M059J (cell line): ENCODE results near the gene FDXR. TPM values are rescaled to one million over a fixed set of nuclear protein-coding genes. Genes with fewer than 3 reads are reported as not detected.
"Not testable (repeated sequence)": the region's sequence is repeated elsewhere in the genome, so short reads cannot be mapped to it uniquely, and the experiment has no call there.

Experiments used
- DNase-seq: peaks from one replicate; pipeline ENCODE4 v3.0.0-alpha.2; 2012; ENCODE audit warnings: low read depth
- total RNA-seq: library from RNA; depleted of rRNA; stranded (reverse); fragments of >200 nt; shearing (Covaris generic); gene quantifications from 2 replicates; pipeline ENCODE4 v1.2.3, GENCODE V29; 2014

Gene FDXR
- total RNA-seq, 1 experiment from 2014 or later: 6.5 TPM

DNA sequence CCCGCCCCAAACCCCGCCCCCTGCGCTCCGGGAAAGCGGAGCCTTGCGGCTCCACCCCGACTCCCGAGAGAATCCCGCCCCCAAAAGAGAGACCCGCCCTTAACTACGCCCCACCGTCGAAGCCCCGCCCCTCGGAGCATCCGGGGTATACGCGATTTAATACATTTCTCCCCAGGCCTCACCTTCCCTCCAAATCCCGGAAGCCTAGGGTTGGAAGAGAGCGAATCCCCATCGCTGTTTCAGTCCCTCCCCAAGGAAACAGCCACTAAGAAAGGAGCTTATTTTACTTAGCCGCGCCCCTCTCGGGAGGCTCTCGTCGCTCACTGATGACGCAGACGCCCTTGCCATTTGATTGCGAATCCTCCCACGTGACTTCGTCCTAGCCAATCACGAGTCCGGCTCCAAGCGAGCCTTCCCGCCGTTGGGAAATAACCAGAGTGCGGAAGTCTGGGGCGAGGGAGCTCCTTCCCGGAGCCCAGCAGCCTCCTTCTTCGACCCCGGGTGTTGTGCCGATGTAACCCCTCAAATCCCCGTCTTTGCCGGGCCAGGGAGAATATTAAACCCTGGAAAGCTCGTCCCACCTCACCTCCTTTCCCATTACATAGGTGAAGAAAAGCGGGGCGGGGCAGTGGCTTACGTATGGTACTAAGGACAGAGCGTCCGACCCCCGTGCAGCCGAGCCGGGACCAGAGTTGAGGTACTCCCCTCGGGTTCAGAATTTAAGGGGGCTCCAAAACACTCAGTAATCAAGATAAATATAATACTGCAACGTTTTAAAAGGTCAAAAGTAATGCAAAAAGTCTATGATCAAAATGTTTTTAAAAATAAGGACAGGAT is 461 bp upstream of the FDXR start:
- peak; percentile 99 for DNase-seq

- DNase-seq: no peak
Observed at GRCh38 chr17:74871356-74872076, 1.3 kb downstream of the FDXR start.

- DNase-seq: peak; percentile 70
Observed at GRCh38 chr17:74870512-74870911, 2.3 kb downstream of the FDXR start.

DNA sequence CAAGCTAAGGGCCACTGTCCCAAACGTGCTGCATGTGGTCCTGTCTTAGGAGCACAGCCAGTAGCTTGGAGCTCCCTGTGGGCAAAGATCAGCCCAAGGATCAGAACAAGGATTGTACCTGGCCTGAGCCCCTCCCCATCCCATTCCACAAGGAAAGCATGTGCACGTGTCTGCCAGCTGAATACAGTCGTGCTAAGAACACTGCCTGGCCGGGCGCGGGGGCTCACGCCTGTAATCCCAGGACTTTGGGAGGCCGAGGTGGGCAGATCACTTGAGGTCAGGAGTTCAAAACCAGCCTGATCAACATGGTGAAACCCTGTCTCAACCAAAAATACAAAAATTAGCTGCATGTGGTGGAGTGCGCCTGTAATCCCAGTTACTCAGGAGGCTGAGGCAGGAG is 2.8 kb downstream of the FDXR start:
- DNase-seq: not testable (repeated sequence)

DNA sequence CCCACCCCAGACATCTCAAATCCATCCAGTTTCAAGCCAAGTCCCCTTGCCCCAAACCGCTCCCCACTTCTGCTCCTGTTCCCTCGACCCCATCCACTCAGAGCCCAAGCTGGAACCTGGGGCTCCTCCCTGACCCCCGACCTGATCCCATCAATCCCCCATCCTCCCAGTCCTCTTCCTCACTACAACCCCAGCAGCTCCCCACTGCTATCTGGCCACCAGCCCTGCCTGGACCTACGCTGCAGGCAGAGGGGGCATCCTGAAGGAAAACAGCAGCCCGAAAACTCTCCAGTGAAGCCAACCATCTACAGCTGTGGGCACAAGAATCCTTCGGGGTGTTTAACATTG is 3.9 kb downstream of the FDXR start:
- DNase-seq: no peak

- no peak for DNase-seq
Observed at GRCh38 chr17:74868251-74868907, 4.4 kb downstream of the FDXR start.

DNA sequence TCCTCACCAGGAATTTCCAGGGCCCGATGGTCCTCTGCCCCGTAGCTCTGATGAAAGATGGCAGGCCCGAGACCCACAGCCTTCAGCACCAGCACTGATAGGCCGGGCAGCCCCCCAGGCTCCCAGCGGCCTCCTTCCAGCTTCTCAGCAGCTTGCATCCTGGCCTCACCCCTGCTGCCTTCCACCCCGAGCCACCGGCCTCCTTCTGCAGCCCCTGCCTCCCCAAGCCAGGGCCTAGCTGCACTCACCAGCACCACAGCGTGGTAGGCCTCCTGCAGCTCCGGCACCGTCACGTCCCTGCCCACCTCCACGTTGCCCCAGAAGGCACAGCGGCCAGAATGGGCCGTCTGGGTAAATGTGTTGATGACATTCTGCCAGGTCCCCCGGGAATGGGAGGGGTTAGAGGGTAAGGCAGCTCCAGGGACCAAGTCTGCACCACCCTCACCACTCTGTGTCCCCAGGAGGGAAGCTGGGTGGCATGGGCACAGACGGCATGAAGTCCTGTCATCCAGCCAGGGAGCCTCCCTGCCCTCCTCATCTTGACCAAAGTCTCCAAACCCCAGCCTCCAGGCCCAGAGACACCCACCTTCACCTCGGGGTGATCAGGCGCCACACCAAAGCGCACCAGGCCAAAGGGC is 6.5 kb downstream of the FDXR start:
- no peak for DNase-seq

DNA sequence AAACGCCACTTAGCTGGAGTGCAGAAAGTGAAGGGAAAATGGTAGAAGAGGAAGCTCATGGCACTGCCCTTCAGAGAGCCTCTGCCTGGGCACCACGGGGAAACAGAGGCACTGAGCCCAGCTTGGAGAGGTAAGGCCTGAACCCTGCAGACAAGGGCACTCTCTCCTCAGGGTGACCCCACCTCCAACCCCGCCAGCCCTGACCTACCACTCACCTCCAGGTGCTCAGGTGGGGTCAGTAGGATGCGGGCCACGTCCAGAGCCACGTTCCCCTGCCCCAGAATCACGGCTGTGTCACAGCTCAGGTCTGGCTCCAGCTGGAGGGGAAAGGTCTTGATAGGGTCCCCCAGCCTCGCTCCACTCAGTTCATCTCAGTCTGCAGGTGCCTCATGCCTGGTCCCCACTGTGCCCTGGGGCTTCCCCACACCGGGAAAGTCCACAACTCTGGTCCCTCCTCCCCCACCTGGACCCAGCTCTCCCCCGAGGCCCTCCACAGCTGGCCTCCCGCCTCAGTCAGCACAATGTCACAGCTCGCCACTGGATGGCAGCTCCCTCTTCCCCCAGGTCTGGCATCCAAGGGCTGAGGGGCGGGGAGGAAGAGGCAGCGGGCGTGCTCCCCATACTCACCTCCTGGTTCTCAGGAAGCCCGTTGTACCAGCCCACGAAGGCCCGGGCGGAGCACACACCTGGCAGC is 7.1 kb downstream of the FDXR start:
- DNase-seq: no peak

- peak; percentile 47 for DNase-seq
Observed at GRCh38 chr17:74864866-74865395, 7.9 kb downstream of the FDXR start.

GRCh38 chr17:74864297-74864865 is 8.4 kb downstream of the FDXR start:
- no peak for DNase-seq

DNA sequence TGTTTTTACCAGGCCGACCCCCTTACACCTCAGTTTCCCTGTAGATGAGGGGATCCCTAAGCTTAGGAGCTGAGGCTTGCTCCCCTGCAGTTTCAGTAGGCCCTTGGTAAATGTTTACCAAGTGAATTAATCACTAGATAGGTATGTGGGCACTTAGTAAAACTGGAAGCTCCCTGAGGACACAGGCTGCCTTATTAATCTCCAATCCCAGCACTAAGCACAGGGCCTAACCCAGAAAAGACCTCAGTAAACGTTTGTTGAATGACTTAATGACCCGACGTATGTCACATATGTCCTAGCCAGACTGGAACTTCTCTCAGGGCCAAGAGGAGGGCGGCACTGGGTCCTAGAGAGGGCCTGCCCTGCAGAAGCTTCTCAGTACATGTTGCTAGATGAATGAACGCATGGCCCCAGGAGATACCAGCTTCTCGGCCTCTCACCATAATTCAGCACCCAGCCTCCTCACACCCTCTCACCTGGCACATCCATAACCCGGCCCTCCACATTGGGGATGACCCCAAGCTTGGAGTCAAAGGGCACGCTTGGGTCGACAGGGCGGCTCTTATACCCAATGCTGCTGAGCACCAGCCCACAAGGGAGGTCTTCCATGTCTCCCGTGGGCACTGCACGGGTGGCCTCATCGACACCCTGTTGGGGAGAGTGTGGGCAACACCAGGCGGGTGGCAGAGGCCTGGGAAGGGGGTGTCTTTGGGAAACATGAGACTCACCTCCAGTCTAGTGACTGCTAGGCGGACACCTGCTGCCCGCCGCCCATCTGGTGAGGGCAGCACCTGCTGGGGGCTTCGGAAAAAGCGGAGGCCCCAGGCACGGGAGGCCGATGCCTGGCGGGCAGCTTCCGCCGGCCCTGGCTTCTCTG is 9.1 kb downstream of the FDXR start:
- DNase-seq: no peak

GRCh38 chr17:74862919-74863318 is 9.9 kb downstream of the FDXR start:
- no peak for DNase-seq

DNA sequence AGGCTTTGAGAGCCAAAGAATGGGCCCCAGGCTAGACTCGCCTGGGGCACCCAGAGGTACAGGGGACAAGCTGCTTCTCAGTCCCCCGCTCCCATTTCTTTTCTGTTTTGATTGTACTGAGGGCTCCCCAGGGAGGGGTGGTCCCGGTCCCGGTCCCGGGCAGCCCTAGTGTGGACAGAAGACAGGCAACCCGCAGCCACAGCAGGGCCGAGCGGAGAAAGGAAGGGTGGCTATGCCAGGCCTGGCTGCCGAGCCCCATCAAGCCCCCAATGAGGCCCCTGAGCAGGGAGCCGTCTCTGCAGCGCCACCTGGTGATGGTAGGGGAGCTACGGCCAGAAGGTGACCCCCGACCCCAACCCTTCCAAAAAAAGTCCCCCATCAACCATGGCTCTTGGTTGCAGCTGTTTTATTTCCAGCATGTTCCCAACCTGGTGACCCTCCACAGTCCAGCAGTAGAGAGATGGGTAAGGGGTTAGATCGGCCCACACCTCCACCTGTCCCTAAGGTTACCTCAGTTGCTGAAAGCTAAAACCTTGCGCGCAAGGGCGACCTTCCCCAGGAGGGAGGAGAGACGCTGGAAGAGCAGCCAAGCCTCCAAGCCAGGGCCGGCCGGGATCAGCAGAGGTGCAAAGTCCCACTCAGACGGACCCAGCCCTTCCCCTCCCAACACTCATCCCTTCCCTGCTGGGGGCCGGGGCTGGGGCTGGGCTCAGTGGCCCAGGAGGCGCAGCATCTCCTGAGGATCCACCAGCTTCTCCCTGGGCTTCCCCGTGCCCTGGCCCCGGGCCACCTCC is 10.5 kb downstream of the FDXR start:
- peak; percentile 53 for DNase-seq

- no peak for DNase-seq
Observed at GRCh38 chr17:74861662-74862107, 11.1 kb downstream of the FDXR start.

DNA sequence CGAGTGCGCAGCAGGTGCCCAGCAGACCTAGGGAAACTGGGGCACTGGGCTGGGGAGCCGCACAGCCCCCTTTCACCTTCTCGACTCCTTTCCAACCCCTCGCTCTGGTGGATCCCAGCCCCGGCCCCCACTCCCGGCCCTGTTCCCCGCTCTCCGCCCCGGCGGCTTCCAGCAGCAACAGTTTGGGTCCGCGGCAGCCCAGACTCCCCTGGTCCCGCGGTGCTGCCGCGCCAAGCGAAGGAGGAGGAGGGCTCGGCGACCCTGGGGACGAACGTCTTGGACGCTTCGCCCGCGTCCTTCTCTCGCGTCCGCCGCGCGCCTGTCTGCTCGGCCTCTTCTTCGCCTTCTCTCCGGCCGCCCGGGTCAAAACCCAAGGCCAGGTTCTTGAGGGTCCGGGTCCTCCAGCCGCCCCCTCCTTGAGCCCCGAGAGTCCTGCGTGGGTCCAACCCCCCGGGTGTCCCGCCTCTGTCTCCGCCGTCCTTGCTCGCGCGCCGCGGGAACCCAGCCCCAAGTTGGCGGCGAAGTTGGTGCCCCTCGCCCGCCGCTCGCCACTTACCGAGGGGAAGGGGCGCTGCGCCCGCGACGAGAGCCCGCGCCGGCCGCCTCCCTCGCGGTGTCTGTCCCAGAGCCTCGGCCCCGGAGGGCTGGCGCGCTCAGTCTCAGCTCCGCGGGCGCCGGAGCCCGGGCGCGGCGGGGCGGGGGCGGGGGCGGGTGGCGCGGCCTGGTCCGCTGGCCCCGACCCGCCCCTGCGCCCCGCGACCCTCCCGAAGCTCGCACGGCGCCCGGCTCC is 11.7 kb downstream of the FDXR start:
- DNase-seq: no peak

- DNase-seq: no peak
Observed at GRCh38 chr17:74860229-74860871, 12.4 kb downstream of the FDXR start.

GRCh38 chr17:74859459-74860228 is 13.2 kb downstream of the FDXR start, which contains the start of gene GRIN2C:
Gene GRIN2C, minus strand, starts transcription at chr17:74859885. Its CDS starts 4,793 bp downstream, at chr17:74855092.
- no peak for DNase-seq
